ENCODE measurements around the gene RAB7B.

The RAB7B gene

DNA sequence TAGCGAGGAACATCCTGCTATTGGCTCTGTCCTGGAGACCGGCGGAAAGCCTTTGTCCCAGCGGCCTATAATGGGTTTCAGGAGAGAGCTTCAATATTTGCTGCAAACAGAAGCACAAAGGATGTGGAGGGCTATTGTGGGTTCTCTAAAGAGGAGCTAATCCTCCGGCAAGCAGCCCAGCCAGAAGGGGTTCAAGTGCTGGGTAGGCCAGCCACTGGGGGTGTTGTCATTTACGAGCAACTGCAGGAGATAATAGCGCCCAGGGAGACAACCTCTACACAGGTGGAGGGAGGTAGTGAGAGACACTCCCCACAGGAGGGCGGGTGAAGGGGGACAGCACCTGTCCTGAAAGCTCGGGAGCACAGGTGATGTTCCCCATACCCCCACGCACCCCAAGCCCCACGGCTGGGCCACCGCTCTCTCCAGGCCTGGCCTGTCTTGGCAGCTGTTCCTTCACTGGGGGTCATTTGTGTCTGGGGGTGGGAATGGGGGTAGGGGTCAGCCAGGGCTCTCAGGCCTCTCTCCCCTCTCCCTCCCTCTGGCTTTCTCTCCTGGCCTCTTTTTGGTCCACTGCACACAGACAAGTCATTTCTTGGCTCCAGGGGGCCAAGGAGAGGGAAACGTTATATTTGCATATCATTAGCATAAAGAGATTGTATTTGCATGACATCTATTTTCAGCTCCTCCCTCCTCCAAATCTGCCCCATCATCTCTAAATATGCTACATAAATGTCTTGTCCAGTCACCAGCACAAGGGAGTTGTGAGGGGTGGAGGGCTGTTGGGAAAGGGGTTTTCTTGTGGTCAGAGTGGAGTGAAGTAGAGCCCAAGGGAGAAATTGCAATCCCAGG lies 37.9 kb downstream of the RAB7B start:
- no peak for TF ChIP-seq CTCF (IDR thresholded peaks at IDR 0.05; ENCODE audit: extremely low read depth, missing control alignments)
- no peak for DNase-seq (ENCODE audit: low spot score)

DNA sequence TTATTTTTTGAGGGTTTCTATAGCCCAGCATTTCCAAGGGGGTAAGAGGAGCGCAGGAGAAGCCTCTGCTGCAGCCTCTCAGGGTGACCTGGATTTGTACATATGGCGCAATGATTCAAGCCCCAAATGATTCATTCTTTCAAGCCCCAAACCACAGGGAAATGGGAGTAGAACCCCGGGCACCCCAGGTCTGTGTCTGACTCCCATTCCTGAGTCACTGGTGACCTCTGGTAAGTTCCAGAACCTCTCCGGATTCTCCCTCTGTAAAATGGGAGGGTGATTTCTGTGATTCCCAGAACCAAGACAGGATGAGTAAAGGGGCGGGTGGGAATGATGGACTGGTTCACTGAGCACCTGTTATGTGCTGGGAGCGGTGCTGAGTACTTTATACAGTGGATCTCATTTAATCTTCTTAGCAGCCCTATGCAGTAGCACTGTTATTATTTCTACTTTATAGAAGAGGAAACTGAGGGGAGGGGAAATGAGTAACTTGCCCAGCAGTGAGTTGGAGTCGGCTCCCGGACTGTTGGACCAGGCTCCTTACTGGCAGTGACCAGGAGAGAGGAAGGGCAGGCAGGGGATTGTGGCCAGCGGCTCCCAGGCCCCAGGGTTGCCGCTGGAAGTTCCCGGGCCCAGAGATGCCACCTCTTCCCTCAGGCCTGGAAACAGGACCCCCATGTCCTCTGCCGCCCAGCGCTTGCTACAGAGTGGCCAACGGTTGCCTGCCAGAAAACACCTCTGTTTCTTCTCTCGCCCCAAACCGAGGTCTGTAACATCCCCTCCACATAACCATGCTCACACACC lies 39.6 kb downstream of the RAB7B start:
- no peak for TF ChIP-seq CTCF (IDR thresholded peaks at IDR 0.05; ENCODE audit: extremely low read depth, missing control alignments)
- DNase-seq (ENCODE audit: low spot score), result no peak

GRCh38 chr1:205962821-205963221 lies 40.4 kb downstream of the RAB7B start:
- DNase-seq (ENCODE audit: low spot score), result no peak

DNA sequence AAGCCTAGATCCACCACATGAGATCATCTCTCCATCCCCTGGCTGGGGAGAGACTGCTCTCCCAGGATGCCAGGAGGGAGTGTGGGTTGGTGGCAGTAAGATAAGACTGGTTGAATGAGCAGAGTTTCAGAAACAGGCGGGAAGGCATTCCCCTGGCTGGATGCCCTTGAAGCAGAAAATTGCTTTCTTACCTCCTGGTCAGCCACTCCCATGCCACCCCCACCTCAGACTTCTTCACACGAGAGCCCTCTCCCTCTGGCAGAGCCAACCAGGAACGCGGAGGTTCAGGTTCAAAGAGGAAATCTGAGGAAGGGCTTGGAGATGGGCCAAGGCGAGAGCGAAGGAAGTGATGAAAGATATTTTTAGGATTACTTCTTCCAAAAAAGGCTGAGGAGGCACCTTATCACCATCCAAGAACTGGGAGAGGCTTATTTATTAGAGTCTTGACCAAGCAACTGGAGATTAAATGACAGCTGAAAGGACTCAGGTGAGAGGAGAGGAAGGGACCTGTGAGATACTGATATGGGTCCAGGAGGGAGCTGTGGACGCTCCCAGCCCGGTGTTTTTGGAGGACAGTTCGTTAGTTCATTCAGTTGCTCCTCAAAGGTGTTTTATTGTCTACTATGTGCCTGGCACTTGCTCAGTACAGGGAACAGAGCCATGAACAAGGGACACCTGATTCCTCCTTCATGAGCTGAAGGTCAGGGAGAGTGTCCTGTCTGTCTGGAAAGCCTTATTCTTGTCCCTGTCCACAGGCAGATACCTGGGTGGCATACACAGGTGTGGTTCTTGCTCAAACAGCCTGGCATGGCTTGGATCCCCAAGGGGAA lies 41.0 kb downstream of the RAB7B start:
- DNase-seq (ENCODE audit: low spot score), result no peak
- no peak for TF ChIP-seq CTCF (IDR thresholded peaks at IDR 0.05; ENCODE audit: extremely low read depth, missing control alignments)

More at GRCh38 chr1:205962821-205963221, 40.4 kb downstream of the RAB7B start:
- TF ChIP-seq CTCF (IDR thresholded peaks at IDR 0.05; ENCODE audit: extremely low read depth, missing control alignments), result no peak

DNA sequence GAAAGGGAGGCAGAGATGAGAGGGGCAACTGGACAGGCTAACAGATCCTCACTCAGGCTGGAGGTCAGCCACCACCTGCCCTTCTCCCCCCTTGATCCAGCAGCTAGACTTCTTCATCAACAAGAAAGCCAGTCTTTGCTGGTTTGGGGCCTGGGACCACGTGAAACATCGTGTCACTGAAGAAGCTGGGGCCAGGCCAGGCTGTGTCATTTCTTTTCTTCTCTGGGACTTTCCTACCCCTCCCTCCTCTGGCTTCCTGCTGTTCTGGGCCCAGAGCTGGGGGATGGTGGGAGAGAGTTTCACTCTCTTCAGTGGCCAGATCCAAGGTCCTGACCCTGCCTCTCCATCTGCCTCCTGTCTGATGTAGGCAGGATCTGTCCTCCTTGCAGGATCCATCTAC lies 41.8 kb downstream of the RAB7B start:
- peak; percentile 59 for DNase-seq (ENCODE audit: low spot score)
- no peak for TF ChIP-seq CTCF (IDR thresholded peaks at IDR 0.05; ENCODE audit: extremely low read depth, missing control alignments)

GRCh38 chr1:205959789-205960188 lies 43.4 kb downstream of the RAB7B start:
- no peak for TF ChIP-seq CTCF (IDR thresholded peaks at IDR 0.05; ENCODE audit: extremely low read depth, missing control alignments)
- DNase-seq (ENCODE audit: low spot score), result no peak

Data from GM20000 (cell line).